Loucy (cell line): ENCODE results near the gene CHERP.

Experiments used
- H2AFZ ChIP-seq: fragments of 200-600 bp; sonication (generic); 2 replicates; pipeline ENCODE4 v1.6.0; 2016; ENCODE audit warnings: antibody characterized with exemption, mild to moderate bottlenecking, low read length, moderate library complexity
- H3F3A ChIP-seq: fragments of 200-600 bp; 2 replicates; pipeline ENCODE4 v1.6.0; 2016; ENCODE audit warnings: antibody characterized with exemption, low read depth, mild to moderate bottlenecking
- H3K27me3 ChIP-seq: fragments of 200-600 bp; sonication (generic); 2 replicates; pipeline ENCODE4 v1.6.1; 2014; ENCODE audit warnings: low read length, mild to moderate bottlenecking; ENCODE audit not compliant: insufficient read depth, poor library complexity, severe bottlenecking
- H3K36me3 ChIP-seq: fragments of 200-600 bp; sonication (generic); 2 replicates; pipeline ENCODE4 v1.6.1; 2016; ENCODE audit warnings: low read length; ENCODE audit not compliant: insufficient read depth
- H3K4me1 ChIP-seq: fragments of 200-600 bp; sonication (generic); 2 replicates; pipeline ENCODE4 v1.5.1; 2014; ENCODE audit warnings: low read length, mild to moderate bottlenecking; ENCODE audit not compliant: insufficient read depth, poor library complexity, severe bottlenecking
- H3K4me2 ChIP-seq: fragments of 200-600 bp; sonication (generic); 2 replicates; pipeline ENCODE4 v1.6.0; 2014; ENCODE audit warnings: antibody characterized with exemption, low read length, low read depth, mild to moderate bottlenecking; ENCODE audit not compliant: poor library complexity, severe bottlenecking
- H3K4me3 ChIP-seq: fragments of 200-600 bp; sonication (generic); 2 replicates; pipeline ENCODE4 v1.5.1; 2014; ENCODE audit warnings: low read length, mild to moderate bottlenecking, mixed read lengths; ENCODE audit not compliant: poor library complexity, severe bottlenecking
- H3K79me2 ChIP-seq: fragments of 200-600 bp; sonication (generic); 2 replicates; pipeline ENCODE4 v1.6.1; 2014; ENCODE audit warnings: low read length; ENCODE audit not compliant: insufficient read depth
- H3K9ac ChIP-seq: fragments of 200-600 bp; sonication (generic); 2 replicates; pipeline ENCODE4 v1.6.0; 2014; ENCODE audit warnings: mild to moderate bottlenecking, low read depth, low read length, moderate library complexity; ENCODE audit not compliant: poor library complexity, severe bottlenecking
- H3K9me2 ChIP-seq: fragments of 200-600 bp; sonication (generic); replicated peaks from 2 replicates; pipeline ENCODE4 v1.6.1; 2016; ENCODE audit warnings: low read depth, low read length, mixed read lengths
- H3K9me3 ChIP-seq: fragments of 200-600 bp; sonication (generic); 2 replicates; pipeline ENCODE4 v1.6.1; 2014; ENCODE audit warnings: mild to moderate bottlenecking, antibody characterized with exemption, low read length, low read depth; ENCODE audit not compliant: insufficient read depth
- H4K20me1 ChIP-seq: fragments of 200-600 bp; sonication (generic); 2 replicates; pipeline ENCODE4 v1.6.0; 2014; ENCODE audit warnings: antibody characterized with exemption, low read length, mild to moderate bottlenecking; ENCODE audit not compliant: insufficient read depth, poor library complexity, severe bottlenecking
- EZH2phosphoT487 ChIP-seq: fragments of 200-600 bp; IDR thresholded peaks from 2 replicates; pipeline ENCODE4 v1.6.1; 2018; ENCODE audit warnings: antibody characterized with exemption, mild to moderate bottlenecking, moderate library complexity, borderline replicate concordance
- TF ChIP-seq, protein P1 (sequence below): fragments of 200-600 bp; sonication (generic); conservative IDR thresholded peaks from 2 replicates; pipeline ENCODE4 v1.5.1; 2014; ENCODE audit warnings: mild to moderate bottlenecking, antibody characterized with exemption, low read length

CHERP gene

GRCh38 chr19:16576690-16577530 lies 34.7 kb upstream of the CHERP start:
- no peaks in the 10 kb centered on the region for H3K27me3 ChIP-seq
- peaks cover 95% of the 10 kb centered on the region for H3K79me2 ChIP-seq
- H3K9me3 ChIP-seq, result no peaks in the 10 kb centered on the region
- peaks cover 25% of the 10 kb centered on the region for H3K4me1 ChIP-seq
- H2AFZ ChIP-seq, result no peak overlapping the region
- TF ChIP-seq EZH2phosphoT487, result no peak
- TF ChIP-seq, protein P1, sequence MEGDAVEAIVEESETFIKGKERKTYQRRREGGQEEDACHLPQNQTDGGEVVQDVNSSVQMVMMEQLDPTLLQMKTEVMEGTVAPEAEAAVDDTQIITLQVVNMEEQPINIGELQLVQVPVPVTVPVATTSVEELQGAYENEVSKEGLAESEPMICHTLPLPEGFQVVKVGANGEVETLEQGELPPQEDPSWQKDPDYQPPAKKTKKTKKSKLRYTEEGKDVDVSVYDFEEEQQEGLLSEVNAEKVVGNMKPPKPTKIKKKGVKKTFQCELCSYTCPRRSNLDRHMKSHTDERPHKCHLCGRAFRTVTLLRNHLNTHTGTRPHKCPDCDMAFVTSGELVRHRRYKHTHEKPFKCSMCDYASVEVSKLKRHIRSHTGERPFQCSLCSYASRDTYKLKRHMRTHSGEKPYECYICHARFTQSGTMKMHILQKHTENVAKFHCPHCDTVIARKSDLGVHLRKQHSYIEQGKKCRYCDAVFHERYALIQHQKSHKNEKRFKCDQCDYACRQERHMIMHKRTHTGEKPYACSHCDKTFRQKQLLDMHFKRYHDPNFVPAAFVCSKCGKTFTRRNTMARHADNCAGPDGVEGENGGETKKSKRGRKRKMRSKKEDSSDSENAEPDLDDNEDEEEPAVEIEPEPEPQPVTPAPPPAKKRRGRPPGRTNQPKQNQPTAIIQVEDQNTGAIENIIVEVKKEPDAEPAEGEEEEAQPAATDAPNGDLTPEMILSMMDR, result no peak
- peaks cover 49% of the 10 kb centered on the region for H4K20me1 ChIP-seq
- H3K9ac ChIP-seq, result no peak overlapping the region
- H3K4me3 ChIP-seq, result no peak overlapping the region
- H3F3A ChIP-seq, result no peaks in the 10 kb centered on the region
- peaks cover 43% of the 10 kb centered on the region; the same call in 1 of the 2 replicates for H3K36me3 ChIP-seq
- H3K4me2 ChIP-seq, result no peak overlapping the region
- H3K9me2 ChIP-seq, result no peaks in the 10 kb centered on the region

GRCh38 chr19:16575861-16576689 lies 33.8 kb upstream of the CHERP start:
- peaks cover 28% of the 10 kb centered on the region for H3K4me1 ChIP-seq
- no peak for TF ChIP-seq EZH2phosphoT487
- TF ChIP-seq, protein P1, result no peak
- no peaks in the 10 kb centered on the region for H3K27me3 ChIP-seq
- peaks cover 49% of the 10 kb centered on the region for H4K20me1 ChIP-seq
- peaks cover 95% of the 10 kb centered on the region for H3K79me2 ChIP-seq
- H3K4me2 ChIP-seq, result no peak overlapping the region
- H3K9me3 ChIP-seq, result no peaks in the 10 kb centered on the region
- no peak overlapping the region for H3K9ac ChIP-seq
- H2AFZ ChIP-seq, result no peak overlapping the region
- no peaks in the 10 kb centered on the region for H3K9me2 ChIP-seq
- no peak overlapping the region for H3K4me3 ChIP-seq
- H3F3A ChIP-seq, result no peaks in the 10 kb centered on the region
- peaks cover 43% of the 10 kb centered on the region; the same call in 1 of the 2 replicates for H3K36me3 ChIP-seq

- H3K9me2 ChIP-seq, result no peaks in the 10 kb centered on the region
- H3K79me2 ChIP-seq, result peaks cover 95% of the 10 kb centered on the region
- H3K4me1 ChIP-seq, result peaks cover 34% of the 10 kb centered on the region
- H2AFZ ChIP-seq, result no peak overlapping the region
- H4K20me1 ChIP-seq, result peaks cover 48% of the 10 kb centered on the region
- TF ChIP-seq EZH2phosphoT487, result no peak
- TF ChIP-seq, protein P1, result no peak
- H3K4me2 ChIP-seq, result no peak overlapping the region
- H3K4me3 ChIP-seq, result no peak overlapping the region
- H3K27me3 ChIP-seq, result no peaks in the 10 kb centered on the region
- peaks cover 43% of the 10 kb centered on the region; the same call in 1 of the 2 replicates for H3K36me3 ChIP-seq
- no peaks in the 10 kb centered on the region for H3K9me3 ChIP-seq
- H3F3A ChIP-seq, result no peaks in the 10 kb centered on the region
- H3K9ac ChIP-seq, result no peak overlapping the region
Observed at GRCh38 chr19:16575282-16575681, 33.0 kb upstream of the CHERP start.
